ENCODE data around the gene KIF5A.
"Not testable (repeated sequence)": the region's sequence is repeated elsewhere in the genome, so short reads cannot be mapped to it uniquely, and the experiment has no call there.

The KIF5A gene

DNA sequence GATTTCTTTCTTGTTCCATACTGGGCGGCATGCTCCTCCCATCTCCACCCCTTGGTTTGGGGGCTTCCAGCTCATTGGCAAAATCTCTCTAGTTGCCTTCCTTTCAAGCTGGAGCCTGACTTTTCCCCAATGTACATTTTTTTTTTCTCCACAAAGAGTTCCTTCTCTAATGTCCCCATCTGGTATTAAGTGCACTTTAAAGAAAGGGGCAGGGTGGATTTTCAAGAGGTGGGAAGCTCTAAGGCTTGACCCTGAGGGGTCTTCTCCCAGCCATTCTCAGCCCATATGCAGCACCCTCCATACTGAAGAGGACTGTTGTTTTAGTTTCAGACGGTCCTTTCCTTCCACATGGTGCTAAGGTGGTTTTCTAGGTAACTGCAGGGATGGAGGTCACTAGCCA is 35.3 kb downstream of the KIF5A start:
- DNase-seq, result no peak

DNA sequence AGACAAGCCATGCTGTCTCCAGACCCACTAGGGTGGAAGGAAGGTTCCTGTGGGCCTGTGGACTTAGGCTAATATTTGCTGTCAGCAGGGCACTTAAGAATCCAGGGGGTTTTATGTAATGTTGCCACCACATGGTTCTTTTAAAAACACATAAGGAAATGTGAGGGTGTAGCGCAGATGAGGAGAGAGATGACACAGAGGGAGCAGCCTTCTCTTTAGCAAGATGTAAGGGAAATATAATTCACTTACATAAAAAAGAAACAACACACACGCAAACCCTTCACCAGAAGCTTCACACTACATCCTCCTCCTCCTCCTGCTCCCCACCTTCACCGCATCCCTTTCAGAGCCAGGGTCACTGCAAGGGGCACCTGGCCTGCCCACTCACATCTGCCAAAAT is 36.3 kb downstream of the KIF5A start:
- DNase-seq, result no peak

DNA sequence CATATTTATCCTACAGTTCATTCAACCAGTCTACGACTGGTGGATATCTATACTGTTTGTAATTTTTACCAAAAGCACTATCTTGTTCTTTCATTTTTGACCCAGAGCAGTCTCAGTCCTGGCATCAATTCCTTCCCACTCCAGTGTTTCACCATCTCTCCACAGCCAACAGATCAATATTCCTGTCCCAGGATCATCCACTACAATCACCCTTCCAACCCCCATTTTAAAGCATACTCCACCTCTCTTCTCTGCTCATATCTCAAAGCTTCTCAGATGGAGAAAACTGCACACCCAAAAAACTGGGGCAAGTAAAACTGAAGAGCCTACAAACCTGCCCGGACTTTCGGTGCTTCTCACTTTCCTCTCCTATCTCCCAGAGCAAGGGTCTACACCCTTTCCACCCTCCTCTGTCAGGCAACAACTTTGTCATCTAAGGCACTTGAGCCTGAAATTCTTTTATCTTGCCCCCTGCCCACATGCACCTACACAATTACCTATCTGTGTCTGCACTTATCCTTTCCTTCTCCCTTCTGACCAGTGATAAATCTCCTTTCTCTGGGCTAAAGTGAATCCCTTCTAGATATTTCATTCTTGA is 37.1 kb downstream of the KIF5A start:
- DNase-seq, result no peak

DNA sequence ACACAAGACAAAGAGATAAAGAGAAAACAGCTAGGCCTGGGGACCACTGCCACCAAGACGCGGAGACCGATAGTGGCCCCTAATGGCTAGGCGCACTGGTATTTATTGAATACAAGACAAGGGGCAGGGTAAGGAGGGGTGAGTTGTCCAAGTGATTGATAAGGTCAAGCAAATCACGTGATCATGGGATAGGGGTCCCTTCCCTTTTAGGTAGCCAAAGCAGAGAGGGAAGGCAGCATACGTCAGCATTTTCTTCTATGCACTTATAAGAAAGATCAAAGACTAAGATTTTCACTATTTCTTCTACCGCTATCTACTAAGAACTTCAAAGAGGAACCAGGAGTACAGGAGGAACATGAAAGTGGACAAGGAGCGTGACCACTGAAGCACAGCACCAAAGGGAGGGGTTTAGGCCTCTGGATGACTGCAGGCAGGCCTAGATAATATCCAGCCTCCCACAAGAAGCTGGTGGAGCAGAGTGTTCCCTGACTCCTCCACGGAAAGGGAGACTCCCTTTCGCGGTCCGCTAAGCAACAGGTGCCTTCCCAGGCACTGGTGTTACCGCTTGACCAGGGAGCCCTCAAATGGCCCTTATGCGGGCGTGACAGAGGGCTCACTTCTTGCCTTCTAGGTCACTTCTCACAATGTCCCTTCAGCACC is 39.2 kb downstream of the KIF5A start:
- DNase-seq, result not testable (repeated sequence)

DNA sequence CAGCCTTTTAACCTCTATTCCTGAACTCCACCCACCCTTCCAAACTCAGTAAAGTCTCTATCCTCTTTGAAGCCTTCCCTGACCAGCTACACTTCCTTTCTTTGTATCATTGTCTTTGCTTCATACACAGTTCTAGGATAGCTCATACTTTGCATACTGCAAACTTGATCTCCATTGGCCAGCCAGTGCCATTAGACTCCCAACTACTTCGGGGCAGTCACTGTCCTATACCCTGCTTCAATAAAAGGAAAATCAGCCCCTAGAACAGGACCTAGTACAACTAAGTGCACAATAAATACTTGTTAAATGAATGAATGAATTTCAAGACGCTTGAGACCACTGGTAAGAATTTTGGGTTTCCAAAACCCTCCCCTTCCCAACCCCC is 40.6 kb downstream of the KIF5A start:
- DNase-seq, result no peak

DNA sequence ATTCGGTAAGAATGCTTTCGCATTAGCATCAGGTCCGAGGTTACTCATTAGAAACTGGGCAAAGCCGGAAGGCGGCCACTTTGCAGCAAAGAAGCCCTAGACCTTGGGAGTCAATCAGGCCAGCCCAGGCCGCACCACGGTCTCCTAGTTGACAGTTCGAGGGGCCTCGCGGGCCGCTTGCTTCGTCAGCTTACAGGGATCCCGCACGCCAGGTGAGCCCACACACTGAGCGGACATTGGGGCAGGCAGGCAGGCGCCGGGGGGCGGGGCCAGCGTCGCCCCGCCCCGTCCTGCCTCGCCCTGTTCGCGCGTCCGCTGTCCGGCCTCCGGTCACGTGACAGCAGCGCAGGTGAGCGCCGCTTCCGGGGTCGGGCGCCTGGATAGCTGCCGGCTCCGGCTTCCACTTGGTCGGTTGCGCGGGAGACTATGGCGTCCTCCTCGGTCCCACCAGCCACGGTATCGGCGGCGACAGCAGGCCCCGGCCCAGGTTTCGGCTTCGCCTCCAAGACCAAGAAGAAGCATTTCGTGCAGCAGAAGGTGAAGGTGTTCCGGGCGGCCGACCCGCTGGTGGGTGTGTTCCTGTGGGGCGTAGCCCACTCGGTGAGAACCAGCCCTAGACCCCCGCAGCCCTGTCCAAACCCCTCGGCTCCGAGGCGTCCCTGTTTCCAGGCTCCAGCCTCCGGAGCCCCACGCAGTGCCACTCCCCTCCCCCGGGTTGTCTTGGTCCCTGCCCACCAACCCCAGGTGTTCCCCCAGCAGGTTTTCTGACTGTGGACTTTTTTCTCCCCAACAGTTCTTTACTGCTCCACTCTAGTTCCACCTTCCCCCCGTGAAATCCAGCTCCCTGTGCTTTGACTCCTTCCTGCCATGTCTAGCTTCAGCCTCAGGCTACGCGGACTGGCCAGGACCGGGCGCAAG is 41.3 kb downstream of the KIF5A start, which contains the start of gene PIP4K2C:
PIP4K2C (plus strand) TSS at position 329 of the 918 bp plus-strand sequence; CDS start at position 427, 98 bp downstream.
- peak; percentile 72 for DNase-seq

DNA sequence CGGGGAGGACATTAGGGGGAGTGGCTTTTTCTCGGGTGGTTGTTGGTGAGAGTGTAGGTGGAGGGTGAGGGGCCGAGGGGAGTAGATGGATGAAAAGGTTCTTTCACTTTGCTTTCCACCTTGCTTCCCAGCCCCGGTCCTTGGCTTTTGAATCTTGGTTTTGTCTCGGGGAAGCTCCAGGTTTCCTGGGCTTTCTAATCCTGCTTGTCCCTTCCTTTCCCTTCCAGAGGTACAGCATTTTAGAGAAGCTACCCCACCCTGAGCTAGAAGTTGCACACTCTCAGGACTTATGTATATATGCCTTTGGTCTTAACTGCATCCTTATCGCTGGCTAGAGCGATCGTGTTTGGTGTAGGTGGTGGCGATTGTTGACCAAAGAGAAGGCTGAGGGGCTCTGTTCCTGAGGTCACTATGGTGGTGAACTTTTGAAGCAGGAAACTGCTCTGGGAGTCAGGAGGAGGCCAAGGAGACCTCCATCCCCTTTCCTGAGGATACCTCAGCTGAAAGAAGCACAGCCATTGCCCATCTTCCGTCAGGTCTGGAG is 42.0 kb downstream of the KIF5A start:
- no peak for DNase-seq

DNA sequence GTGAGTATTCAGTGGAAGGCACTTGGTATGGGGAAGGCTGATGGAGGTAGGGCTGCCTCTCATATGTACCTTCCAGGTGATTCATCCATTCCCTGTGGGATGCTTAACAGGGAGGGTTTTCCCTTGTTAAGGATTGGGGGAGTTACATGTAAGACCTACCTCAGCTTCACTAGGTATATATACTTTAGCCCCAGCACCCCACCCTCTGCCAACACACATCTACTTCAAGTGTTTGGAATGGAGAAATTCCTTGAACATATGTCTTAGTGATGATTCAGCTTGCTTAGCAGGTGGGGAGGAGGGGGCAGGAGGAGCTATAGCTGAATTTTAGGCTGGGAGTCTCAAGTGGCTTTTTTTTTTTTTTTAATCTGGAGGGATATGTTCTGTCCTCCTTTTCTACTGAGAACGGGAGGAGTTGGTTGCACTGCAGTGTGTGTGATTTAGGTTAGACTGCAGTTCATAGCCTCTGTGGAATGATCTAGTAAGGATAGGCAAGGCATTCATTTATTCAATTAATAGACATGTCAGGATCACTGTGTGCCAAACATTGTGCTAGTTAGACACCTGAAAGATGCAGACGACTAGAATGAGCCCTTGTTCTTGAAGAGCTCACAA is 42.8 kb downstream of the KIF5A start:
- DNase-seq, result no peak

DNA sequence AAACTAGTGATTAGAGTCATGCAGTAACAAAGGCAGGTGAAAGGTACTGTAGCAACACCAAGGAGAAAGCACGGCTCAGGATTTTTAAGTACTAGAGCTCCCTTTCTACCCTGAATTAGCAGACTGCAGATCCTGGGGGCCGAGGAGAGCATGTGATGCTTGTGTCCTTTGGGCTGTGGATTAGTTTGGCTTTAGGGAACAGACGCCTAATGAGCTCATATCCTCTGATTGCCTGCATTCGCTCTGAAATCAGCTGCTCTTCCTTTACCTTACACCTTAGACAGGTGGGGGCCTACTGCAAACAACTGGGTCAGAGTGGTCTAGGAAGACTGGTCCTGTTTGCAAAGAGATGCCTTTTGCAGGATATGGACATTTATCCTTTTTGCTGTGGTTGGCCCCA is 43.3 kb downstream of the KIF5A start:
- DNase-seq, result no peak

DNA sequence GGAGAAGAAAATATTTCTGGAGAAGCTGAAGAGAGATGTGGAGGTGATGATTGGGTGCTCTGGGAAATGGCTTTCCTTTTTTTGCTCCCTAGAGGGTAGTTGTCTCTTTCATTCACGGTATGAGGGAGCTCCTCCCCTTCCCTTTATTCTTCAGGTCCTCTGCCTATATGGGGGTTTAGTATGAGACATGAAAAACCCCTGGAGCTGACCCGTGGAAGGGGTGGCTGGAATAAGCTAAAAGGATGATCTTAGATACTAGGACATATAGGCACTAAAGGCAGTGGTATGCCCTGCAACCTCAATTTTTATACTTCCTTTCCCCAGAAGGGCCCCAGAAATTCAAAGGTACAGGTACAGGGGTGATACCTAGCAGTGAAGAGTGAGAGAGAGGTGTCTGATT is 50.6 kb downstream of the KIF5A start:
- DNase-seq, result no peak

DNA sequence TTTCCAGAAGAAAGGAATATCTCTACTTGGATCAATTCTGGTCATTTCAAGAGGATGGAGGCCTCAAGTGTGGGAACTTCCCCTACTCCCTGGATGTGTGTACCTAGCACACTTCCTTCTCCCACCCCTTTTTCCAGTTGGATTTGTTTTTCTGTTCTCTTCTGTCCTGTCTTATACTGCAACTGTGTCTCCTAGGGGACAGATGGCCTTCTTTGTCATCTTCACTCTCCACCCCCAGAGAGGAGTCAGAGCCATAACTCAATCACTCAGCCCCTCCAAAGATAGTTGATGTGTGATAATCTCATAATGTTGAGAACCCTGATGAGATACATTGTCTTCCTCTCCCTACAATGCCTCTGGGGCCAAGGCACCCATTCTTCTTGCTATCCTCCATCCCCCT is 52.7 kb downstream of the KIF5A start:
- no peak for DNase-seq

DNA sequence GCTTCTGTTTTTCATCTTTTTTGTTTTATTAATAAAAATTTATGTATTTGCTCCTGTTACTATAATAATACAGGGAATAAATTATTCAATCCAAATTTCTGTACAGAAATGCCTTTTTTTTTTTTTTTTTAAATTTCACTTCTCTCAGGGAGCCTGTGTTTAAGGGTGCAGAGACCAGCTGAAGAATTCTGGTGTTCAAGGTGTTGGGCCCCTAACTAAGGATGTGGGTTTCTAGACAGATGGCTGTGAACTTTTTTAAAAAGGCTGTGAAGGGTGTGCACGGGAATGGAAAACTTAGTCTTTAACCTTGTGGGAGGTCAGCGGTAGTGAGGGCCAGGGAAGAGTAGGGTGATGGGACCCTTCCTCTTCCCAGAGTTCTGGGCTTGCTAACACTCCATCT is 53.5 kb downstream of the KIF5A start:
- no peak for DNase-seq

DNA sequence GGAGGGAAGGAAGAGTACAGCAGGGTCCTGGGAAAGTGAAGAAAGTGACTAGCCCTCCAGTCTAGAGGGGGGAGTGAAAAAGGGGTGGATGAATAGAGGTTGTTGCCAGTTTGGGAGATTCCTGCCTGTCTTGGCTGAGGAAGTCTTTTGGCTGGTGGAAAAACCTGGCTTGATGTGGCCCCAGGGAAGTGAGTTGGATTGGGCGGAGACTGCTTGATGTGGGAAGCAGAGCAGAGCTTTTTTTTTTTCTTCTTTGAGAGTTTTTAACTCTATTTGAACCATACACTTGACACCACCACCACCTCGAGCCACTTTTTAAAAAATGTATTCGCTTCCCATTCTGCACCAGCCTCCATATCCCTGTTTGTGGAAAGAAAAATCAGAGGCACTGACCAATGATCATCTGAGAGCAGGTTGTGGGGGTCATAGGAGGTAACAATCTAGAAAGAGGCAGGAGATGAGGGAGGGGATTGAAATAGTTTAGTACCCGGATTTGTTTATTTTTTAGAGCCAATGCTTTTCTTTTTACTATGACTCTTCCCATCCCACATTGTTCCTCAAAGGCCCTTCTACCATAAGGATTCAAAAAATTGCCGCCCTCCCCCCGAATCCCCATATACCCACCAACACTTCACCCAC is 54.1 kb downstream of the KIF5A start:
- no peak for DNase-seq

DNA sequence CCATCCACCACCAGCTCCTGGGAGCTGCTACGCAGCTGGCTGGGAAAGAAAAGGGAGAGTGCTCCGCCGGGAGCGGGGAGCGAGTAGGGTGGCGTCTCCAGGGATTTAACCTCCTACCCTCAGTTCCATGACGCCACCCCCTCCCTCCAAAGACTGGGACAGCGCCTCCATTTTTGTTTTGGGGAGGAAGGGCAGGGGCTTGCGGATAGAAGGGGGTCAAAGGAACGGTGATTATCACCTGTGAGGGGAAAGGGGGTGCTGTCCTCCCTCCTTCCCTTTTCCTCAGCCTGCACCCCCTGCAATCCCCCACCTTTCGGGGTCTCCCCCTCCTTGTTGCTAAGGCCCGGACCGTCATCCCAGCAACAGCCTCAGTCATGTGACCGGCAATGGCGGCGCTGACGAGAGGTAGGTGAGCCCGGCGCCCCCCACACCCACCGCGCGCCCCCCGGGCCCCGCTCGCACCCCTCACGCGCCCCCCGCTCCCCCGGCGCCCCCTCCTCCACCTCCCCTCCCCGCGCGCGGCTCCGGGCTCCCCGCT is 54.7 kb downstream of the KIF5A start, which contains the start of gene DTX3:
DTX3 (plus strand) TSS at position 371 of the 538 bp plus-strand sequence. CDS start 1,694 bp downstream, outside the sequence.
- DNase-seq, result peak; percentile 34

DNA sequence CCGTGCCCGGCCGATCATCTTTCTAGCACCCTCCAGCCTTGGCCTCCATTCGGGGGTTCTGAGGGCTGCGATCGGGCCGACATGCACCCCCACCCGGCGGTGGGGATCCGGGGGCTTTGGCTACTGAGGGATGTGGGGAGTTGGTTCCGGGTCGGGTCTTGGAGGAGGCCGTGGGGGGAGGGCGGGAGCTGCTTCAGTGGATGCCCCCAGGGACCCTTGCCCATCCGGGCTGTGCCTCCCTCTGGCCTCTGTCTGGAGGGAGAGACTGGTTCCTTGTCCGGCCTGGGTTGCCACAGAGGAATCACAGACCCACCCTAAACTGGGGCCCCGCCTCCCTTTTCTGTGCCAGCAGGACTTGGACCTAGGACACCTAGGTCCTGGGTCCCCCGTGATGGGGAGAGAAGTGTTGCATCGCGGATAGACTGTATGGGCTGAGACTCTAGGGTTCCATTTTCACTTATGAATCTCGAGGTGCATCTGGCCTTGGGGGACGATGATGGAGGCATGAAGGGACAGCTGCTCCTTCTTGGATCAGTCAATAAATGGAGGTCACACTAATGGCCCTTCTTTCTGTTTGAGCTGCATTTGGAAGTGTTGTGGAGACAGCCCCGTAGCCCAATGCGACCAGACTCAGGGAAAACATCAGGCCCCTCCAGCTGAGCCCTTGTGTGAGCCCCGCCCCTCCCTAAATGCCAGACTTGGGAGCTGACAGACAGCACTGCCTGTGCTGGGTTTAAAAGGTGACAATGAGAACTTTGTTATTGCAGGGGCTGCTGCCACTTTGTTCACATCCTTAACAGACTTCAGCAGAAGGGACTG is 55.4 kb downstream of the KIF5A start:
- DNase-seq, result peak; percentile 8

DNA sequence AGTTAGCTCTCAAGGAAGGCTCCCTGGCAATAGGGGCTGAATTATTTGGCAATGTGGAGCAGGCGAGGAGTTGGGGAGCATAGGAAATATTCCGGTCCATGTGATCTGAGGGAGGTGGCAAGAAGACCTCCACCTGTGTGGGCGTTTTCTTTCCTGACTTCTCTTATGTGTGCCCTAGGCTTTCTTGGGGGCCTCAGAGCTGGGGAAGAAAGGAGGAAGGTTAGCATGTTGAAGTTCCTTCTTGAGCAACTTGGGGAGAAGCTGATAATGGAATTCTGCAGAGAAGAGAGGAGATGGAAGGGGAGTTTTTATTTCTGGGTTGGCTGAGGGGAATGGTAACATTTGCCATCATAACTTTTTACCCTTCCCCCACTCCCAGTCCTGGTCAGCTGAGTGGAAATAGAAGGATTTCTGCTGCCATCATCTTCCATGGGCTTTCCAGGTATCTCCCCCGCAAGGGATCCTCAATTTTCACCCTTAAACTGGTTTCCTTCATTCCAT is 56.0 kb downstream of the KIF5A start:
- DNase-seq, result no peak

DNA sequence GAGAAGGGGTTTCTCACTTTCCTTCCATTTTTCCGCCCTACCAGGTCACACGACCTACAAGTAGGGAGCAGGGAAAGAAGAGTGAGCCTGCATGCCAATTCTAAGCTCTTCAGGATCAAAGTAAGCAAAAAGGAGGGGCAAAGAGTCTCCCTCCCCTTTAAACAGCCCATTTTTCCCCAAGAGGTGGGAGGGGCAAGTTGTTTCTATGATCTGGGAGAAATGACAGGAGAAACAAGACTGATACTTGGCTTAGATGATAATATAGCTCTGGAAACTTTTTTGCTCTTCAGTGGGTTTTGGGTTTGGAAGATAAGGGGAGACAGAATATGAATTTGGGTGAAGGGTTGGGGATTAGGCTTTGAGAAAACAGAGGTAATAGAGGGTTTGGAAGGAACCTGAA is 56.6 kb downstream of the KIF5A start:
- DNase-seq, result no peak

DNA sequence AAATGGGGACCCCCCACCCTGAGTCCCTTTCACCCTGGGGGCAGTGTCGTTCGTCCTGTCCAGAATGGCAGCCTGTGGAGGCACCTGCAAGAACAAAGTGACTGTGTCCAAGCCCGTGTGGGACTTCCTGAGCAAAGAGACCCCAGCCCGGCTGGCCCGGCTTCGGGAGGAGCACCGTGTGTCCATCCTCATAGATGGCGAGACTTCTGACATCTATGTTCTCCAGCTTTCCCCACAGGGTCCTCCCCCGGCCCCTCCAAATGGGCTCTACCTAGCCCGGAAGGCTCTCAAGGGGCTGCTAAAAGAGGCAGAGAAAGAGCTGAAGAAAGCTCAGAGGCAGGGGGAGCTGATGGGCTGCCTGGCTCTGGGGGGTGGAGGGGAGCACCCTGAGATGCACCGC is 57.0 kb downstream of the KIF5A start:
- DNase-seq, result no peak

DNA sequence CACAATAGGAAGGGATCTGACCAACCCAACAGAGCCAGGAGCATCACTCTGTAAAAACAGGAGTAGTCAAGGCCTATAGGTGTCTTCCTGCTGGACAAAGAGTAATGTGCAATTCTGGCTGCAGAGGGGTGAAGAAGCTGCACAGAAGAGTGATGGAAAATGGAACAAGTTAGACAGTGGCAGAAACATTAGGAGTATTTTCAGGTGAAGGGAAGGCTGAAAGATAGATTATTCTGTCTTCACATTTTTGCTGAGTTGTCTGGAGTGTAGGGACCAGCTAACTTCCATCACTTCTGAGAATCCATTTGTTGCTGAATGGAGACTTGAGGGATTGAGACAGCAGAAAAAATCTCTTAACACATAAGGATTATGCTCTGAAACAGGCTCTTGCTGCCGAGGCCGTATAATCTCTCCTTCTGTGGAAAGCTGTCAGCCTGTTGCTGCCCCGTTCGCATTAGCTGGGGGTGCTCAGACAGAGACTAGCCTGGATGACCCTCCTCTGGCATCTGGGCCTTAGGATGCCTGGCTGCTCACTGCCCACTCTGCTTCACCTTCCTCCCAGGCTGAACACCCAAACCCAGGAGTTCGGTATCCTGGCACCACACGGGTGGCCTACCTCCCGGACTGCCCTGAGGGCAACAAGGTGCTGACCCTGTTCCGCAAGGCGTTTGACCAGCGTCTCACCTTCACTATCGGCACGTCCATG is 58.3 kb downstream of the KIF5A start:
- DNase-seq, result no peak

DNA sequence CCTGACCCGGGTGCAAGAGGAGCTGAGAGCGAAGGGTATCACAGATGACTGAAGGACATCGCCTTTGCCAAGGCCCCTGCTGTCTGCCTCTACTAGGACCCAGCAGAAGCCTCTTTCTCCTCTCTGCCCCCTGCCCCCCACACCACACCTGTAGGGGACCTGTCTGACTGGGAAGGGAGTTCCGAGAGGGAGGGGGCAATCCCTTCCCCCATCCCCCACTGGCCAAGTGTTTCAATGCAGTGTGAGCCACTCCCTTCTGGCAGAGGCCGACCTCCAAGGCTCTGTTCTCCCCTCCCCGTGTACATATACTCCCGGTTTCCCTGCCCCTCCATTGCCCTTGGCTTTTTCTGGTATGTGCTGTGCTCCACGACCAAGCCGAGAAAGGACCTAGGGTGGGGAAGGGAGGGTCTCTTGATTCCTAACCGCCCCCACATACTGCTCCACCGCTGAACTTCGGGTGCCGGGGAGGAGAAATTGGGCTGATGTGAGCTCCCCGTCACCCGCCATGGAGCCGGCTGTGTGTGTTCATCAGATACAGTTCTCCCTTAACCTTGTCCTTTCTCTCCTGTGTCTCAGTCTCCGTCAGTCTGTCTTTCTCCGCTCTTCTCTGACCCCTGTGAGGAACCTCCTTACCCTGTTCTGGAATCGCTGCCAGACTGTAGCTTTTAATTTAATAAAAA is 59.4 kb downstream of the KIF5A start:
- no peak for DNase-seq

Measured in central memory CD4-positive, alpha-beta T cell (primary cell).